Natural killer cell (primary cell): ENCODE results near the gene CBLB. TPM values are rescaled to one million over a fixed set of nuclear protein-coding genes. Genes with fewer than 3 reads are reported as not detected.

Source experiments
- ATAC-seq, 3 donors: fragments of 150-1000 bp in 2 of 3; fragments of 200-7000 bp in 1 of 3; cut with Tn5 transposase; 1 replicate in 1 of 3; 2 replicates in 2 of 3; pipeline ENCODE4 v1.10.0; 2021; ENCODE audit warnings: mild to moderate bottlenecking in 2 of 3, moderate library complexity in 2 of 3
- DNase-seq, 2 donors: peaks; one replicate each; pipeline versions ENCODE4 v3.0.0 to v3.0.0-alpha.2; 2013 to 2021; ENCODE audit warnings: mixed read lengths in 1 of 2
- H3K27ac ChIP-seq: one replicate; pipeline ENCODE4 v1.5.1; 2013; ENCODE audit warnings: mild to moderate bottlenecking, low read length
- H3K27me3 ChIP-seq: one replicate; pipeline ENCODE4 v1.6.1; 2013; ENCODE audit warnings: low read length; ENCODE audit not compliant: control insufficient read depth, insufficient read depth
- H3K36me3 ChIP-seq: one replicate; pipeline ENCODE4 v1.6.1; 2013; ENCODE audit warnings: low read length; ENCODE audit not compliant: control insufficient read depth, insufficient read depth
- H3K4me1 ChIP-seq: one replicate; pipeline ENCODE4 v1.6.1; 2013; ENCODE audit warnings: low read length; ENCODE audit not compliant: control insufficient read depth, insufficient read depth
- H3K4me3 ChIP-seq: one replicate; pipeline ENCODE4 v1.5.1; 2013; ENCODE audit warnings: low read length
- H3K9me3 ChIP-seq: one replicate; pipeline ENCODE4 v1.6.1; 2013; ENCODE audit warnings: low read length; ENCODE audit not compliant: control insufficient read depth, insufficient read depth
- H3K27ac Mint-ChIP-seq, 2 donors: one replicate each; pipeline ENCODE4 v1.8.0; 2022; ENCODE audit warnings: mild to moderate bottlenecking in 2 of 2, mixed read lengths in 2 of 2, moderate library complexity in 1 of 2
- H3K27me3 Mint-ChIP-seq, 2 donors: one replicate each; pipeline ENCODE4 v1.8.0; 2022; ENCODE audit warnings: low read depth in 2 of 2, mixed read lengths in 2 of 2
- H3K36me3 Mint-ChIP-seq: one replicate; pipeline ENCODE4 v1.8.0; 2022; ENCODE audit warnings: mixed read lengths
- H3K4me1 Mint-ChIP-seq, 2 donors: one replicate each; pipeline ENCODE4 v1.8.0; 2022; ENCODE audit warnings: mixed read lengths in 2 of 2
- H3K4me3 Mint-ChIP-seq: one replicate; pipeline ENCODE4 v1.8.0; 2022; ENCODE audit warnings: mild to moderate bottlenecking, moderate library complexity, mixed read lengths
- H3K9me3 Mint-ChIP-seq, 2 donors: one replicate each; pipeline ENCODE4 v1.8.0; 2022; ENCODE audit warnings: mixed read lengths in 2 of 2
- WGBS: methylation state at CpG from one replicate; pipeline ENCODE4 v1.1.7; 2013; ENCODE audit warnings: missing lambda C conversion rate; ENCODE audit not compliant: insufficient coverage; 5-methylcytosine and 5-hydroxymethylcytosine counted together
- intact Hi-C: fragments of 100-400 bp; cut with micrococcal nuclease; formaldehyde crosslinking; loops from one replicate; pipeline ENCODE4 v1.14.2; 2022
- total RNA-seq, 4 donors: library from RNA; stranded (reverse); fragments of 120-200 nt in 1 of 4; gene quantifications; one replicate each; pipeline versions ENCODE4 v1.2.3 to v1.2.4, GENCODE V29; 2013 to 2022
- TF ChIP-seq, protein P1 (sequence below): fragments of 200-600 bp; IDR thresholded peaks from one replicate; pipeline ENCODE4 v1.8.0; 2022; ENCODE audit warnings: antibody characterized with exemption

The CBLB gene
- total RNA-seq, 3 donors from 2014 or later (not counting 1 experiment from before 2014, with no cell fraction given): 180 to 287 (median 230) TPM

DNA sequence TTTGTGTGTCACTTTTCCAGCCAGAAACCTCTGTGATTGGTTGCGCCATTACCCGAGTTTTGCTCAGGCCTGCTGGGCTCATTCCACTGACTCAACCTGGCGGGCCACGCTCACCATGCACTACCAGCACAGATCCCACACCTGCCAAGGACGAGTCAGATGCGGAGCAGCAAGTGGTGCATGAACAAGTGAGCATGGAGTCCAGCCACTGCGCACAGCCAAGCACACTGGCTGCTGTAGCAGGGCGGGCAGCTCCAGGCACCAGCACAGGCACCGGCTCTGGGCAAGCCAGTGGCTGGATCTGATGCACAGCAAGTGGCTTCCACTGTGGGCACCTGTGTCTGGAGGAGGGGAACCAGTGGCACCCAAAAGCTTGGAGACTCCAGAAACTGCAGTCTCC lies 110.4 kb downstream of the CBLB start:
- Mint-ChIP-seq H3K9me3 (peaks cover 3 to 8% of the 10 kb centered on the region in 2 donors), H3K27me3 (no peaks in the 10 kb centered on the region), H3K4me3 (no peak overlapping the region), H3K36me3 (peaks cover 22% of the 10 kb centered on the region), H3K4me1 (peaks cover 58 to 70% of the 10 kb centered on the region in 2 donors), H3K27ac (peak overlapping the region; percentile 87 to 93)
- peak overlapping the region; percentile 42 for H3K27ac ChIP-seq
- TF ChIP-seq, protein P1, sequence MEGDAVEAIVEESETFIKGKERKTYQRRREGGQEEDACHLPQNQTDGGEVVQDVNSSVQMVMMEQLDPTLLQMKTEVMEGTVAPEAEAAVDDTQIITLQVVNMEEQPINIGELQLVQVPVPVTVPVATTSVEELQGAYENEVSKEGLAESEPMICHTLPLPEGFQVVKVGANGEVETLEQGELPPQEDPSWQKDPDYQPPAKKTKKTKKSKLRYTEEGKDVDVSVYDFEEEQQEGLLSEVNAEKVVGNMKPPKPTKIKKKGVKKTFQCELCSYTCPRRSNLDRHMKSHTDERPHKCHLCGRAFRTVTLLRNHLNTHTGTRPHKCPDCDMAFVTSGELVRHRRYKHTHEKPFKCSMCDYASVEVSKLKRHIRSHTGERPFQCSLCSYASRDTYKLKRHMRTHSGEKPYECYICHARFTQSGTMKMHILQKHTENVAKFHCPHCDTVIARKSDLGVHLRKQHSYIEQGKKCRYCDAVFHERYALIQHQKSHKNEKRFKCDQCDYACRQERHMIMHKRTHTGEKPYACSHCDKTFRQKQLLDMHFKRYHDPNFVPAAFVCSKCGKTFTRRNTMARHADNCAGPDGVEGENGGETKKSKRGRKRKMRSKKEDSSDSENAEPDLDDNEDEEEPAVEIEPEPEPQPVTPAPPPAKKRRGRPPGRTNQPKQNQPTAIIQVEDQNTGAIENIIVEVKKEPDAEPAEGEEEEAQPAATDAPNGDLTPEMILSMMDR: no peak
- WGBS: 96% methylated on average over 9 of the region's 9 CpGs
- H3K36me3 ChIP-seq: peaks cover 27% of the 10 kb centered on the region
- H3K4me1 ChIP-seq: peaks cover 28% of the 10 kb centered on the region
- peaks cover 23% of the 10 kb centered on the region for H3K9me3 ChIP-seq
- no peak overlapping the region for H3K4me3 ChIP-seq
- intact Hi-C loops: no loop called here
- DNase-seq: no peak
- H3K27me3 ChIP-seq: no peaks in the 10 kb centered on the region
- ATAC-seq: no peak

DNA sequence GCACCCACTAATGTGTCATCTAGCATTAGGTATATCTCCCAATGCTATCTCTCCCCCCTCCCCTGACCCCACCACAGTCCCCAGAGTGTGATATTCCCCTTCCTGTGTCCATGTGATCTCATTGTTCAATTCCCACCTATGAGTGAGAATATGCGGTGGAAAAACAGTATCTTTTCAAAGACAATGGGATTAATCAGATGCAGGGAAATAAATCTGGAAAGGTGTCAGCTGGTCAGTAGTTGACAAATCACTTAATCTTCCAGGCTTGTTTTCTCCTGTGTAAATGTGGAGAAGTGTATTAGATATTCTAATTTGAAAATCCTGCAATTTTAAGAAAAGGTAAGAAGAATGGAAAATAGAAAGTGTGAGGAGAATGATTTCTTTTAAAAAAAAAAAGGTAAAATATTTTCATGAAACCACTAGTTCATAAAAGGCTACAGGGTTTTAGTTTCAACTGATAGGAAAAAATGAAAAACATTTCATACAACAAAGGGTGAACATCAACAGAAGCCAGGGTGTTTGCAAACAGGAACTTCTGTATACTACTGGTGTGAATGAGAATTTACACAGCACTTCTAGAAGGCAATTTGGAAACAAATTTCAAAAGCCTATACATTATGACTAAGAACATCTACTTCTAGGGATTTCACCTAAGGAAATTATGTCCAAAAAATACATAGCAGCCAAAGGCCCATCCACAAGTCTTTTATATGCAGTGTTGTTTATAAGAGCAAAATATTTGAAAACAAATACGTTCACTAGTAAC lies 113.5 kb downstream of the CBLB start:
- Histone ChIP-seq H3K27ac (peak overlapping the region; percentile 96), H3K36me3 (peaks cover 15% of the 10 kb centered on the region), H3K4me3 (no peak overlapping the region), H3K27me3 (no peaks in the 10 kb centered on the region), H3K4me1 (peaks cover 44% of the 10 kb centered on the region), H3K9me3 (peaks cover 10% of the 10 kb centered on the region)
- peak overlapping the region; percentile 77 for H3K4me3 Mint-ChIP-seq
- no peaks in the 10 kb centered on the region for H3K36me3 Mint-ChIP-seq
- H3K9me3 Mint-ChIP-seq: no peaks in the 10 kb centered on the region
- ATAC-seq (peak; percentile 21 to 54 (median 35)), DNase-seq (no peak)
- WGBS: 18% methylated on average over 1 of the region's 2 CpGs
- peak overlapping the region; percentile 85 to 93 for H3K27ac Mint-ChIP-seq
- intact Hi-C loops: loop anchor here (1.0 kb wide), 1 partner anchor 8 kb away; no protein-coding TSS in a partner anchor
- H3K27me3 Mint-ChIP-seq: no peaks in the 10 kb centered on the region
- TF ChIP-seq, protein P1: no peak
- H3K4me1 Mint-ChIP-seq: peaks cover 55 to 71% of the 10 kb centered on the region in 2 donors

DNA sequence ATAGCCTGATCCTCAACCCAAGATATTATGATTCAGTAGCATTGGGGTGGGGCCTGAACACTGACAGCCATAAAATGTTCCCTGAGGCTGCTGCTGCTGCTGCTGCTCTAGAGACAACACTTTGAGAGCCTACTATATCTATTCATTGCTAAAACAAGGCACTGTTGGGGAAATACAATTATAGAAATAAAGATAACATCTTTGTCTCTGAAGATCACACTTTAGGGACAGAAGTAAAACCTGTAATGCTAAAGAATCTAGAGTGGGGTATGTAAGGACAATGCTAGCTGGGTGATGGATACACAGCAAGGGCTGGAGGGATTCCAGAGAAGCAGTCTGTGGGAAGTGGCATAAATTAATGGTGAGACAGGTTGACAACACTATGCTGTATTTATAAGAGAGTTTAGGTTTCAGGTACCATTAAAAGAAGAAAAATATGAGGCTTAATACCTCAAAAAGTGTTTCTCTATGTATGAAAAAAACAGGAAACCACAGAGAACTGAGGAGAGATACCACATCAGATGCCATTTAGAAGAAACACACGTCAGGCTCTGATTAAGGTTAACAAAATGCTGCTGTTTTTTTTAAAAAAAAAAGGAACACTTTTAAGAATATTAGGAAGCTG lies 115.9 kb downstream of the CBLB start:
- Histone ChIP-seq H3K9me3 (no peaks in the 10 kb centered on the region), H3K36me3 (peaks cover 2% of the 10 kb centered on the region), H3K4me1 (peaks cover 37% of the 10 kb centered on the region), H3K27ac (peak overlapping the region; percentile 96), H3K27me3 (no peaks in the 10 kb centered on the region), H3K4me3 (peak overlapping the region; percentile 16)
- WGBS: 0% methylated on average over 1 of the region's 1 CpG
- H3K4me1 Mint-ChIP-seq: peaks cover 52 to 72% of the 10 kb centered on the region in 2 donors
- H3K27me3 Mint-ChIP-seq: no peaks in the 10 kb centered on the region
- H3K36me3 Mint-ChIP-seq: no peaks in the 10 kb centered on the region
- ATAC-seq (peak; percentile 71 to 82 (median 81)), DNase-seq (peak; percentile 30 to 83)
- H3K27ac Mint-ChIP-seq: peak overlapping the region; percentile 85 to 93
- TF ChIP-seq, protein P1: no peak
- peak overlapping the region; percentile 93 for H3K4me3 Mint-ChIP-seq
- no peaks in the 10 kb centered on the region for H3K9me3 Mint-ChIP-seq
- intact Hi-C loops: loop anchor here (2.0 to 5.0 kb wide), 6 partner anchors 20 to 114 kb away; no protein-coding TSS in a partner anchor
